GM12872 (cell line): Measurements from ENCODE around the gene SHH.

ENCODE experiments used
- TF ChIP-seq, protein P1 (sequence below): IDR thresholded peaks from 3 replicates; pipeline ENCODE4 v1.5.1; 2011; ENCODE audit warnings: low read depth, mild to moderate bottlenecking, low read length, moderate library complexity; ENCODE audit not compliant: insufficient read depth

Gene SHH

DNA sequence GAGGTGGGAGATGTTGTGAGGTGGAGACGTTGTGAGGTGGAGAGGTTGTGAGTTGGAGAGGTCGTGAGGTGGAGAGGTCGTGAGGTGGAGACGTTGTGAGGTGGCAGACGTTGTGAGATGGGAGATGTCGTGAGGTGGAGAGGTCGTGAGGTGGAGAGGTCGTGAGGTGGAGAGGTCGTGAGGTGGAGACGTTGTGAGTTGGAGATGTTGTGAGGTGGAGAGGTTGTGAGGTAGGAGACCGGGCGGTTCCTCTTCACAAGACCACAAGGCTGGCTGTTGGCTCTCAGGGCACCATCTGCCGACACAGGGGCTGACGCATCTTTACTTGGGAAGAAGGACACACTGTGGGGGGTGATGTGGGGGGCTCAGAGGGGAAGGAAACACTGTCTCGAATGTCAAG, 34.7 kb upstream of the SHH start:
- TF ChIP-seq, protein P1, sequence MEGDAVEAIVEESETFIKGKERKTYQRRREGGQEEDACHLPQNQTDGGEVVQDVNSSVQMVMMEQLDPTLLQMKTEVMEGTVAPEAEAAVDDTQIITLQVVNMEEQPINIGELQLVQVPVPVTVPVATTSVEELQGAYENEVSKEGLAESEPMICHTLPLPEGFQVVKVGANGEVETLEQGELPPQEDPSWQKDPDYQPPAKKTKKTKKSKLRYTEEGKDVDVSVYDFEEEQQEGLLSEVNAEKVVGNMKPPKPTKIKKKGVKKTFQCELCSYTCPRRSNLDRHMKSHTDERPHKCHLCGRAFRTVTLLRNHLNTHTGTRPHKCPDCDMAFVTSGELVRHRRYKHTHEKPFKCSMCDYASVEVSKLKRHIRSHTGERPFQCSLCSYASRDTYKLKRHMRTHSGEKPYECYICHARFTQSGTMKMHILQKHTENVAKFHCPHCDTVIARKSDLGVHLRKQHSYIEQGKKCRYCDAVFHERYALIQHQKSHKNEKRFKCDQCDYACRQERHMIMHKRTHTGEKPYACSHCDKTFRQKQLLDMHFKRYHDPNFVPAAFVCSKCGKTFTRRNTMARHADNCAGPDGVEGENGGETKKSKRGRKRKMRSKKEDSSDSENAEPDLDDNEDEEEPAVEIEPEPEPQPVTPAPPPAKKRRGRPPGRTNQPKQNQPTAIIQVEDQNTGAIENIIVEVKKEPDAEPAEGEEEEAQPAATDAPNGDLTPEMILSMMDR = no peak

DNA sequence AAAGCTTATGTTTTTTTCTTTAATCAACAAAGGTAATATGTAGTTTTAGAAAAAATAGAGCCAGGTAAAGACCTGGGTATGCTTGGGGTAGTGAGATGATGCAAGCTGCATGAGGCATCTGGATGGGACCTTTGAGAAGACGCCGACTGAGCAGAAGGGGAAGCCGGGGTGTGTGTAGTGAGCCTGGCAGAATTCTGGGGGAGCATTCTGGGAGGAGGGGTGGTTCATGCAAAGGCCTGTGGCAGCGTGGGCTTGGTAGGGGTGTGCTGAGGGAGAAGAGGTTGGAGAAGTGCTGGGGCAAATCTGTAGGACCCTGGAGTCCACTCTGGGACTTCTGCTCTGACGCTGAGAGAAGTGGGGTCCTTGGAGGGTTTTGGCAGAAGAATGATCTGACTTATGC, 33.9 kb upstream of the SHH start:
- TF ChIP-seq, protein P1 = no peak

DNA sequence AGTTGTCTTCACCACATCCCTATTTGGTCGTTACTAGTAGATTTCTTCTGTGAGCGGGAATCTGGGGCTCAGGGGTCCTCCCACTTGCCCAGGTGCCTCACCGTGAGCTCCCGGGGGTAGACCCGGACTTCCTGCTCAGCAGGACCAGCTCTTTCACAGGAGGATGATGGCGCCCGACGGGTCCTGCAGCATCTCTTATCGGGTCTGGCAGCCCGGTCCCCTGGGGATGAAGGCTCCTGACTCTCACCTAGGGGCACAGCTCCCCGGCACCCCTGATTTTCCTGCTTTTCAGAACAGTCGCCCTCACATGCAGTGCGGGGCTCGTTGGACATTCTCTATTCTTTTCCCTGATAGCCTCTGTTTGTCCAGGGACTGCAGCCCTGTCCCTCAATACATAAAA, 33.0 kb upstream of the SHH start:
- TF ChIP-seq, protein P1 = no peak

DNA sequence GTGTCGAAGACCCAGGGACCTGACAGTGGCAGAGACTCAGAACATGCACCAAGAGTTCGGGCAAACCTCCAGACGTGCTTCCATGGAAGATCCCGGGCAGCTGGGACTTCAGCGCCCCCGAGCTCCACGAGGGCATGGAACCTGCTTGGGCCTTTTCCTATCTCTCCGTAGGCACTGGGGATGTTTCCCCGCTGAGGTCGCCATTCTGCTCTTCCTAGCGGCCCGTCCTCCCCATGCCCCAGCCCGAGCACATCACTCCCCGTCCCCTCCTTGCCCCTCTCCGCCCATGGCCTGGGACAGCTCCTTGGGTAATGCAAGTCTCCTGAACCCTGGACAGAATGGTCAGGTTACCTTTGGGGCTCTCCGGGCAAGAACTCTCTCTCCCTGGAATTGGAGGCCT, 32.3 kb upstream of the SHH start:
- TF ChIP-seq, protein P1 = no peak

DNA sequence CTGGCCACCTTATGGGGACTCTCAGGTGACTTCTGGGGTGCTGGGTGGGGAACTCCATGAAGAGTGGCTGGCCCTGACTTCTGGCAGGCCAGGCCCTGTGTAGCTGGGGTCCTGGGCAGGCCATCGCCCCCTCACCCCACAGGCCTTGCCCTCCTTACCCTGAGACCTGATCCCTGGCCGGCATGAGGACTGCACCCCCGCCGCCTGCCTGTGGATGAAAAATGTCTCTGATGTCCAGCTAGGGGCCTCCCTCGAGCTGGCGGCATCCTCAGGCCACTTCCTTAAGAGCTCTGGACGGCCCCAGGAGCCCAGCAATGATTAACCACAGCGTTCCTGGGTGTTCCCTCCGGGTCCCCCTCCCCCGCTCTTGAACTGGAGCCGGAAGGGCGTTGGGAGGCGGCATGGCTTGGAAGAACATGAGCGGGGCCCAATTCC, 31.8 kb upstream of the SHH start:
- TF ChIP-seq, protein P1 = no peak

DNA sequence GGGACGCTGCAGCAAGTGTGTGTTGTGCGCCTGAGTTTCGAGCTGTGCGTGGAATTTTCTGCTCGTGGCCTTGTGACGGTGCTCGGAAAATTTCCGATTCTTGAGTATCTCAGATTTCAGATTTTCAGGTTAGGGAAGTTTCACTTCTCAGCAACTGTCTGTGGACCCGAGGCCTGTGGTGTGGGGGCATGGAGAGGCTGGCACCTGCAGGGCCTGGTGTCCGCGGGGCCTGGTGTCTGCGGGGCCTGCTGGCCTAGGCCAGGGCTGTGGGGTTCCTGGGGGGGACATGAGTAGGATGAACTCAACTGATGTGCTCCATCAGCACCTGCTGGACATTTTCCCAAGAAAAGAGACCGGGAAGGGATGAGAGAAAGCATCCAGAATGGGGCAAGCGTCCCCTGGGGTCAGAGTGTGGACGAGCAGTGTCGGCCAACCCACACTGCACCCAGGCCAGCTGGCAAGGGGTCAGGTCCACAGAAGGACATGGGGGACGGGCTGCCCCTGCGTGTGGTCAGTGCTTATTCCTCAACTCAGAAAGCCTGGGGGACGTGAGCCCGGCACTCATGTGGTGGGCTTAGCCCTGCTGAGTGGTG, 31.3 kb upstream of the SHH start:
- TF ChIP-seq, protein P1 = no peak

DNA sequence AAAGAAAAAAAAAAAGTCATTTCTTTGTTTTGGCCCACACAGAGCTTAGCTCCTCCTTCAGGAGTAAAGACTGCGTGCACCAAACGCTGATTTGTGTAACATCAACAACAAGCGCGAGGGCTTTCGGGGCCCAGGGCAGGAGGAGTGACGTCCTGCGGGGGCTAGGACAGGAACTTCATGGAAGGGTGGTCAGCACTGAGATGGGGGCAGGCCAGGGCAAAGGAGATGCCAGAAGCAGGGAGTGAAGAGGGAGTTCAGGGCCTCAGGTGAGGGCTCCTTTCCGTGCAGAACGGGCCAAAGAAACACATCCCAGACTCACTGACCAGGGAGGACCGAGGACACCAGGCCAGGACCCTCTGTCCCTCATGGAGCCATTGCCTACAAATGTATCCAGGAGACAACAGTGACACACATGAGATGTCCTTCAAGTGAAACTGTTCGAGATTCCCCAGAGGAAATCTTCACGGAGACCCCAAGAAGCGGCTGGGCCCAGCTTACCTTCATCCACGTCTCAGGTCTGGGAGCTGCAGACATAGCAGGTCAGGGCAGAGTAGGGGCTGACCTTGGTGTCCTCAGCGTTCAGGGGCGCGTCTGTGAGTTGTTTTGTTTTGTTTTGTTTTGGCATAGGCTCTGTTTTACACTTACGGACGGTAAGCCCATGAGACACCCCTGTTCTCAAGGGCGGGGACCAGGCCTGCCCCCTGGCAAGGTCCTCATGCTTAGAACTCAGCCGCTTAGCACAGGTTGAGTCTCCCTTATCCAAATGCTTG, 30.4 kb upstream of the SHH start:
- TF ChIP-seq, protein P1 = no peak
